ENCODE data around the gene ACAN. TPM values are rescaled to one million over a fixed set of nuclear protein-coding genes. Genes with fewer than 3 reads are reported as not detected.

Gene ACAN
- total RNA-seq (27.8 TPM), polyA plus RNA-seq (ENCODE audit: insufficient read depth in 1 of 8, insufficient read length in 8 of 8, low replicate concordance in 1 of 8) (10 to 100 TPM in 4 of 8 donors, 1 to 10 TPM in 4; 2.9 to 52.6 (median 12.2) TPM)
- long read RNA-seq, donor 1: 0 reads
- long read RNA-seq, donor 2: 0 reads
- long read RNA-seq, donor 3, partial matches to known transcripts: 0 of 1 reads
- long read RNA-seq, donor 3, other reads (novel, unspliced or antisense): 0 of 1 reads
- long read RNA-seq, donor 4: 0 reads
- long read RNA-seq, donor 5, full-length matches to known transcripts: 5 of 25 reads
- long read RNA-seq, donor 5, partial matches to known transcripts: 20 of 25 reads
- long read RNA-seq, donor 5, other reads (novel, unspliced or antisense): 0 of 25 reads
- long read RNA-seq, donor 6: 0 reads
- long read RNA-seq, donor 7, partial matches to known transcripts: 0 of 1 reads
- long read RNA-seq, donor 7, other reads (novel, unspliced or antisense): 0 of 1 reads
- long read RNA-seq, donor 8, partial matches to known transcripts: 0 of 2 reads
- long read RNA-seq, donor 8, other reads (novel, unspliced or antisense): 0 of 2 reads
- long read RNA-seq, donor 9, partial matches to known transcripts: 0 of 1 reads
- long read RNA-seq, donor 9, other reads (novel, unspliced or antisense): 0 of 1 reads
- long read RNA-seq, donor 10, full-length matches to known transcripts: 2 of 2 reads
- long read RNA-seq, donor 10, partial matches to known transcripts: 0 of 2 reads
- long read RNA-seq, donor 10, other reads (novel, unspliced or antisense): 0 of 2 reads
- long read RNA-seq, donor 11, full-length matches to known transcripts: 1 of 1 reads
- long read RNA-seq, donor 11, partial matches to known transcripts: 0 of 1 reads
- long read RNA-seq, donor 11, other reads (novel, unspliced or antisense): 0 of 1 reads

- H3K36me3 ChIP-seq (ENCODE audit: control insufficient read depth, insufficient read depth, low read length): no peaks in the 10 kb centered on the region
- peak; percentile 59 for DNase-seq
- 1% methylated on average over 37 of the region's 61 CpGs for WGBS (ENCODE audit: insufficient coverage)
- H3K27ac ChIP-seq (ENCODE audit: low read length): peak within 1 kb of the TSS; percentile 47
- H3K4me3 ChIP-seq (ENCODE audit: low read length): peak within 1 kb of the TSS; percentile 37
- H3K9me3 ChIP-seq (replicated peaks; ENCODE audit: control insufficient read depth, low read depth, low read length): no peaks in the 10 kb centered on the region
- peaks cover 60% of the 10 kb centered on the region for H3K27me3 ChIP-seq (ENCODE audit: control insufficient read depth, insufficient read depth, low read length)
- peaks cover 10% of the 10 kb centered on the region for H3K4me1 ChIP-seq (ENCODE audit: control insufficient read depth, insufficient read depth, low read length)
These were observed at the start of gene ACAN for GRCh38 chr15:88803241-88803919. Gene ACAN, plus strand, starts transcription at chr15:88803436. Its CDS starts 32,771 bp downstream, at chr15:88836207.

GRCh38 chr15:88756521-88756920, 46.7 kb upstream of the ACAN start:
- no peaks in the 10 kb centered on the region for H3K9me3 ChIP-seq (replicated peaks; ENCODE audit: control insufficient read depth, low read depth, low read length)
- no peak overlapping the region for H3K4me3 ChIP-seq (ENCODE audit: low read length)
- H3K27me3 ChIP-seq (ENCODE audit: control insufficient read depth, insufficient read depth, low read length): no peaks in the 10 kb centered on the region
- DNase-seq: no peak
- H3K4me1 ChIP-seq (ENCODE audit: control insufficient read depth, insufficient read depth, low read length): no peaks in the 10 kb centered on the region
- no peaks in the 10 kb centered on the region for H3K36me3 ChIP-seq (ENCODE audit: control insufficient read depth, insufficient read depth, low read length)
- no peak overlapping the region for H3K27ac ChIP-seq (ENCODE audit: low read length)
- 85% methylated on average over 4 of the region's 4 CpGs for WGBS (ENCODE audit: insufficient coverage)

- Histone ChIP-seq H3K36me3 (ENCODE audit: control insufficient read depth, insufficient read depth, low read length) (no peaks in the 10 kb centered on the region), H3K4me1 (ENCODE audit: control insufficient read depth, insufficient read depth, low read length) (no peaks in the 10 kb centered on the region), H3K27me3 (ENCODE audit: control insufficient read depth, insufficient read depth, low read length) (no peaks in the 10 kb centered on the region), H3K9me3 (replicated peaks; ENCODE audit: control insufficient read depth, low read depth, low read length) (no peaks in the 10 kb centered on the region), H3K4me3 (ENCODE audit: low read length) (no peak overlapping the region), H3K27ac (ENCODE audit: low read length) (no peak overlapping the region)
- no peak for DNase-seq
- WGBS (ENCODE audit: insufficient coverage): 90% methylated on average over 2 of the region's 3 CpGs
These were observed 46.3 kb upstream of the ACAN start for GRCh38 chr15:88756921-88757320.

DNA sequence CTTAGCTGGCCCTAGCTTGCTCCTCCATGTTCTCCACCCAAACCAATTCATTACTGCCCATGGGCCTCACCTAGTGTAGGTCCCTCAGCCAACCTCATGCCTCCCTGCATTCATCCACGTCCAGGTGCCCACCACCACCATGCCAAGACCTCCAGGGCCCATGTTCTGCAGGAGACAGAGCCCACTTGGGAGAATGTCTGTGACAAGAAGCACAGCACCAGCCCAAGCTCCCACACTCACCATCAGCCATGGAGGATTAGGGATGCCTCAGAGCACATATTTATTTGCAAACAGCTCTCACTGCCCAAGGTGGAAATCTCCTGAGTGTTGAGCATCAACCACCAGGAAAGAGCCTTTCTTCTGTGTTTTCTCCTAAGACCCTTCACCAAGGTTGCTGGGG, 43.4 kb upstream of the ACAN start:
- 63% methylated on average over 1 of the region's 1 CpG for WGBS (ENCODE audit: insufficient coverage)
- Histone ChIP-seq H3K27me3 (ENCODE audit: control insufficient read depth, insufficient read depth, low read length) (no peaks in the 10 kb centered on the region), H3K9me3 (replicated peaks; ENCODE audit: control insufficient read depth, low read depth, low read length) (no peaks in the 10 kb centered on the region), H3K4me3 (ENCODE audit: low read length) (no peak overlapping the region), H3K27ac (ENCODE audit: low read length) (no peak overlapping the region), H3K36me3 (ENCODE audit: control insufficient read depth, insufficient read depth, low read length) (no peaks in the 10 kb centered on the region), H3K4me1 (ENCODE audit: control insufficient read depth, insufficient read depth, low read length) (no peaks in the 10 kb centered on the region)
- no peak for DNase-seq

DNA sequence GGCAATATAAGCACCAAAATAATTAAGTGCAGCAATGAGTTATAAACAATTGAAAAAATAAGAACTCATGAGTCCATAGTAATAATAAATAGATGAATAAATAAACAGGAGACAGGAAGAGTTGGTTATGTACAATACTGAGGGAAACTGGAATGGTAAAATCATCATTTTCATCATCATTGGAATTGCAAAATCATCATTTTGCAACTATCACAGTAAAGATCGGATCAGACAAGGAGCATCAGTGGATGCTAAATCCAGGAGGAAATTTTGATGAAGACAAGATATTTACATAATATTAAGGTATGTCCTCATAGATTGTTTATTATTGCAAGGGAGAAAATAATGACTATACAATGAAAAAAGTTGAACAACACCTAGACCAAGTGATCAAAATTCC, 38.8 kb upstream of the ACAN start:
- no CpG with 5 or more reads among the region's 1 CpG for WGBS (ENCODE audit: insufficient coverage)
- DNase-seq: no peak
- H3K9me3 ChIP-seq (replicated peaks; ENCODE audit: control insufficient read depth, low read depth, low read length): no peaks in the 10 kb centered on the region

DNA sequence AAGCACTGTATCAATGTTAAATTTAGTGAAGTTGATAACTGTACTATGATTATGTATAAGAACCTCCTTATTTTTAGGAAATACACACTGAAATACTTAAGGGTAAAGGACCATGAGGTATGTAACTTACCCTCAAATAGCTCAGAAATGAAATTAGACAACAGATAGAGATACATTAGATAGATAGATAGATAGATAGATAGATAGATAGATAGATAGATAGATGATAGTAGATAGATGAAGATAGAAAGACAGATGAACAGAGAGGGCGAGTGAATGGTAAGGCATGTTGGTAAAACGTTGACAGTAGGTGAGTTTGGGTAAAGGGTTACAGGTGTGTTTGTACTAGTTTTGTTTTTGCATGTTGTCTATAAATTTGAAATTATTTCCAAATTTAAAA, 38.0 kb upstream of the ACAN start:
- Histone ChIP-seq H3K36me3 (ENCODE audit: control insufficient read depth, insufficient read depth, low read length) (no peaks in the 10 kb centered on the region), H3K4me3 (ENCODE audit: low read length) (no peak overlapping the region), H3K9me3 (replicated peaks; ENCODE audit: control insufficient read depth, low read depth, low read length) (no peaks in the 10 kb centered on the region), H3K4me1 (ENCODE audit: control insufficient read depth, insufficient read depth, low read length) (no peaks in the 10 kb centered on the region), H3K27ac (ENCODE audit: low read length) (no peak overlapping the region), H3K27me3 (ENCODE audit: control insufficient read depth, insufficient read depth, low read length) (peaks cover 13% of the 10 kb centered on the region)
- WGBS (ENCODE audit: insufficient coverage): no CpG with 5 or more reads among the region's 2 CpGs
- no peak for DNase-seq

More for the DNA sequence above, 38.8 kb upstream of the ACAN start:
- Histone ChIP-seq H3K36me3 (ENCODE audit: control insufficient read depth, insufficient read depth, low read length) (no peaks in the 10 kb centered on the region), H3K27me3 (ENCODE audit: control insufficient read depth, insufficient read depth, low read length) (peaks cover 7% of the 10 kb centered on the region), H3K4me3 (ENCODE audit: low read length) (no peak overlapping the region), H3K27ac (ENCODE audit: low read length) (no peak overlapping the region), H3K4me1 (ENCODE audit: control insufficient read depth, insufficient read depth, low read length) (no peaks in the 10 kb centered on the region)

DNA sequence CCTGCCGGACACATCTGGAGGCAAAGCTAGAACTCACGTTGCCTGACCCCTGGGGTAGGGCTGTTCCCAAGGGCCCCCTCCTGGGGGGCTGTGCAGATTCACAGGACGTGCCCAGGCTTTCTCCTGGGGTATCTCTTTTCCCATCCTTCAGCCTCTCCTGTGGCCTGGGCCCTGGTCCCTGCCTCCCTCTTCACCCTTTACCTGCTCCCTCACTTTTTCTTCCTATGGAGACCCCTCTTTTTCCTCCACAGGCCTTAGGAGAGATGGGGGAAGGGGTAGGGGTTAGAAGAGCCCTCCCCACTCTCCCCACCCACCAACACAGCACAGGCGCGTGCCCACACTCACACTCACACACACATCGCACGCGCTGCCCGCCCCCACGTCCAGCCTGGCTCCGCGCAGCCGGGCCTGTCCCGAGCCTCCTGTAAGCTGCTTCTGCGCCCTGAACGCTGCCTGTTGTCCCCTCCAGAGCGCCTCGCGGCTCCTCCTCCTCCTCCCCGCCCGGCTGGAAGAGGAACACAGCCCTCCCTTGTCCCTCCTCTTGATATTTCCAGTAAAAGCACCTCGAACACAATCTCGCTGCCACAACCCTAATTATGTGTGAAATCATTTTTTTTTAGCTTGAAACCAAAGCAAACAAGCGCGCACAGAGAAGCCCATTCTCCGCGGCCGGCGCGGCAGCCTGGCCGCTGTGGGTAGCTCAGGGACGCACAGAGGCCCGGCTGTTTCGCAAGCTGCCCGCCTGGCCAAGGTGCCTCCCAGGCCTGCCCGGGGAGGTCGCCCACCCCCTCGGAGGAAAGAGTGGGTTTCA, 33.9 kb upstream of the ACAN start:
- Histone ChIP-seq H3K4me1 (ENCODE audit: control insufficient read depth, insufficient read depth, low read length) (no peaks in the 10 kb centered on the region), H3K9me3 (replicated peaks; ENCODE audit: control insufficient read depth, low read depth, low read length) (no peaks in the 10 kb centered on the region), H3K36me3 (ENCODE audit: control insufficient read depth, insufficient read depth, low read length) (no peaks in the 10 kb centered on the region), H3K4me3 (ENCODE audit: low read length) (peak overlapping the region; percentile 13), H3K27me3 (ENCODE audit: control insufficient read depth, insufficient read depth, low read length) (peaks cover 14% of the 10 kb centered on the region), H3K27ac (ENCODE audit: low read length) (no peak overlapping the region)
- 8% methylated on average over 36 of the region's 38 CpGs for WGBS (ENCODE audit: insufficient coverage)
- DNase-seq: peak; percentile 56

DNA sequence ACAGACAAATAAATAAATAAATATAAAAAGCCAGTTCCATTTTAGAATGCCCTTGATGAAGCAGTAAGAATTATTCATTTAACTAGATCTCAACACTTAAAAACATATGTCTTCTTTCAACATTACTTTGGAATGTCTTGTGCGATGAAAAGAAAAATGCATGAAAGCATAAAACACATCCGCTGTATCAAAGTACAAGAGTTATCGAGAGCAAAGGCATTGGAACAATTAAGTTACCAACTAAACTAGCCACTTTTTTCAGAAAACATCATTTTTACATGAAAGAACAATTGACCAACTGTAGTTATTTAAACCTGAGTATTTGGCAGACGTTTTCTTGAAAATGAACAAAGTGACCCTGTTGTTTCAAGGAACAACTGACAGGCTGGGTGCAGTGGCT, 27.5 kb upstream of the ACAN start:
- Histone ChIP-seq H3K4me3 (ENCODE audit: low read length) (no peak overlapping the region), H3K27me3 (ENCODE audit: control insufficient read depth, insufficient read depth, low read length) (peaks cover 2% of the 10 kb centered on the region), H3K9me3 (replicated peaks; ENCODE audit: control insufficient read depth, low read depth, low read length) (no peaks in the 10 kb centered on the region), H3K36me3 (ENCODE audit: control insufficient read depth, insufficient read depth, low read length) (no peaks in the 10 kb centered on the region), H3K4me1 (ENCODE audit: control insufficient read depth, insufficient read depth, low read length) (no peaks in the 10 kb centered on the region), H3K27ac (ENCODE audit: low read length) (no peak overlapping the region)
- DNase-seq: no peak
- WGBS (ENCODE audit: insufficient coverage): no CpG with 5 or more reads among the region's 4 CpGs

GRCh38 chr15:88776646-88777045, 26.6 kb upstream of the ACAN start:
- Histone ChIP-seq H3K36me3 (ENCODE audit: control insufficient read depth, insufficient read depth, low read length) (no peaks in the 10 kb centered on the region), H3K27ac (ENCODE audit: low read length) (no peak overlapping the region), H3K4me3 (ENCODE audit: low read length) (no peak overlapping the region), H3K4me1 (ENCODE audit: control insufficient read depth, insufficient read depth, low read length) (no peaks in the 10 kb centered on the region), H3K27me3 (ENCODE audit: control insufficient read depth, insufficient read depth, low read length) (peaks cover 2% of the 10 kb centered on the region), H3K9me3 (replicated peaks; ENCODE audit: control insufficient read depth, low read depth, low read length) (no peaks in the 10 kb centered on the region)
- peak; percentile 62 for DNase-seq
- WGBS (ENCODE audit: insufficient coverage): 86% methylated on average over 3 of the region's 3 CpGs
